Tibial artery (tissue), 4 donors: ENCODE measurements around the gene HSPH1.

ENCODE experiments used
- DNase-seq, 2 donors: peaks; one replicate each; pipeline ENCODE4 v3.0.0-alpha.2; 2019
- H3K27ac ChIP-seq, 2 donors: fragments of 200-600 bp; sonication (generic) in 1 of 2; 1 replicate in 1 of 2; 2 replicates in 1 of 2; pipeline ENCODE4 v1.5.1; 2018 to 2019; ENCODE audit warnings: mild to moderate bottlenecking in 1 of 2
- H3K27me3 ChIP-seq, 2 donors: fragments of 200-600 bp; sonication (generic) in 1 of 2; one replicate each; pipeline versions ENCODE4 v1.5.1 to v1.6.0; 2016 to 2019
- H3K36me3 ChIP-seq, 3 donors: fragments of 200-600 bp; sonication (generic) in 2 of 3; one replicate each; pipeline ENCODE4 v1.5.1; 2016 to 2019; ENCODE audit warnings: mild to moderate bottlenecking in 2 of 3
- H3K4me1 ChIP-seq, 4 donors: fragments of 200-600 bp; sonication (generic) in 2 of 4; 1 replicate in 3 of 4; 2 replicates in 1 of 4; pipeline ENCODE4 v1.5.1; 2016 to 2019
- H3K4me3 ChIP-seq, 2 donors: fragments of 200-600 bp; sonication (generic) in 1 of 2; 1 replicate in 1 of 2; 2 replicates in 1 of 2; pipeline ENCODE4 v1.5.1; 2018 to 2019; ENCODE audit warnings: mild to moderate bottlenecking in 2 of 2
- H3K9me3 ChIP-seq, 3 donors: fragments of 200-600 bp; sonication (generic) in 1 of 3; one replicate each; pipeline ENCODE4 v1.5.1; 2016 to 2019
- CTCF ChIP-seq, 2 experiments: fragments of 200-600 bp in 1 of 2; fragments of 450-650 bp in 1 of 2; IDR thresholded peaks; one replicate each; pipeline ENCODE4 v1.5.1; 2017 to 2019; ENCODE audit warnings: antibody characterized with exemption in 2 of 2, mild to moderate bottlenecking in 1 of 2, moderate library complexity in 1 of 2
- intact Hi-C: fragments of 100-400 bp; cut with DNase I; formaldehyde crosslinking; loops from one replicate; pipeline ENCODE4 v1.15.0; 2023; ENCODE audit warnings: low total_unique reads

Gene HSPH1

DNA sequence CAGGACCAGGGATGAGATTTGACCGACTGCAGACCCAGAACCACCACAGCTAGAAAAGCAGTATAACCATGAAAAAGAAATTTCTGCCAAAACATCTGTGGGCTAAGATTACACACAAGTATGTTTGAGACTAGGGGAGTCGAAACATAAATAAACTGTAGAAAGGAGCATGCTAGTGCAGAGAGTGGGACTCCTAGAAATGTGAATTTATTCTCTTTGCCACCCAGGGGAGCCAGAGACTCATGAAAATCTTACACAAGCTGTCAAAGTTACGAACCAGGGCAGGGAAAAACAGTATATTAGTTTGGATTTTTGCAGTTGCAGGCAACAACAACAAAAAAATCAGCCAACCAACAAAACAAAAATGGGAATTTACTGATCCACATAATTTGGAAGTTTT is 12.3 kb upstream of the HSPH1 start:
- Histone ChIP-seq H3K4me3 (no peak overlapping the region), H3K27me3 (no peaks in the 10 kb centered on the region), H3K36me3 (no peaks in the 10 kb centered on the region), H3K9me3 (no peaks in the 10 kb centered on the region), H3K27ac (no peak overlapping the region), H3K4me1 (no peaks in the 10 kb centered on the region)
- TF ChIP-seq CTCF (IDR thresholded peaks at IDR 0.05): no peak
- intact Hi-C loops: no loop called here
- DNase-seq: no peak

- no peaks in the 10 kb centered on the region for H3K4me1 ChIP-seq
- no peaks in the 10 kb centered on the region for H3K36me3 ChIP-seq
- TF ChIP-seq CTCF (IDR thresholded peaks at IDR 0.05): no peak
- no peaks in the 10 kb centered on the region for H3K27me3 ChIP-seq
- no peak overlapping the region for H3K27ac ChIP-seq
- DNase-seq: no peak
- H3K9me3 ChIP-seq: no peaks in the 10 kb centered on the region
- H3K4me3 ChIP-seq: no peak overlapping the region
- intact Hi-C loops: no loop called here
These were observed 10.8 kb upstream of the HSPH1 start for GRCh38 chr13:31172535-31172934.

- no peak for TF ChIP-seq CTCF (IDR thresholded peaks at IDR 0.05)
- no peaks in the 10 kb centered on the region for H3K27me3 ChIP-seq
- H3K27ac ChIP-seq: no peak overlapping the region
- no peaks in the 10 kb centered on the region for H3K36me3 ChIP-seq
- intact Hi-C loops: no loop called here
- H3K4me3 ChIP-seq: no peak overlapping the region
- no peaks in the 10 kb centered on the region for H3K4me1 ChIP-seq
- no peaks in the 10 kb centered on the region for H3K9me3 ChIP-seq
- no peak for DNase-seq
These were observed 10.3 kb upstream of the HSPH1 start for GRCh38 chr13:31172001-31172400.

- Histone ChIP-seq H3K9me3 (no peaks in the 10 kb centered on the region), H3K36me3 (no peaks in the 10 kb centered on the region), H3K27me3 (no peaks in the 10 kb centered on the region), H3K4me3 (no peak overlapping the region), H3K27ac (no peak overlapping the region), H3K4me1 (no peaks in the 10 kb centered on the region)
- intact Hi-C loops: no loop called here
- no peak for TF ChIP-seq CTCF (IDR thresholded peaks at IDR 0.05)
- no peak for DNase-seq
These were observed 7.0 kb upstream of the HSPH1 start for GRCh38 chr13:31168736-31169135.

DNA sequence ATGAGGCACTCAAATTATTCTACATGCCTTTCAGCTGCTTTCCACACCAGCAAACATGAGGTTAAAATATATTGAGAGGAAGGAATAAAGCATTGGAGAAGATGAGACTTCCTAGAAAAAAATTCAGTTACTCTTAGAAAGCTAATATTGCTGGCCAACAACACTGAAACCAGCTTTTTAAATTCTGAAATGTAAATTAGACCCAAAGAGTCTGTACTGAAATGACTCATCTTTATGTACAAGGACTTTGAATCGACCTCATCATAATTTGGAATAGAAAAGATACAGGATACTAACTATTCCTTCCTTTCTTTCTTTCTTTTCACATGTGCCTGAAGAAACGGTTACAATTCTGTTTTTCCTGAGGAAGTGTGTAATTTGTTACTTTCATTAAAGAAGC is 6.5 kb upstream of the HSPH1 start:
- DNase-seq: no peak
- no peak for TF ChIP-seq CTCF (IDR thresholded peaks at IDR 0.05)
- intact Hi-C loops: no loop called here
- no peaks in the 10 kb centered on the region for H3K27me3 ChIP-seq
- H3K27ac ChIP-seq: no peak overlapping the region
- peaks cover 0 to 3% (median 0%) of the 10 kb centered on the region in 4 donors for H3K4me1 ChIP-seq
- no peaks in the 10 kb centered on the region for H3K36me3 ChIP-seq
- no peak overlapping the region for H3K4me3 ChIP-seq
- H3K9me3 ChIP-seq: no peaks in the 10 kb centered on the region

- TF ChIP-seq CTCF (IDR thresholded peaks at IDR 0.05): no peak
- H3K27ac ChIP-seq: no peak overlapping the region
- H3K4me3 ChIP-seq: no peak overlapping the region
- H3K27me3 ChIP-seq: no peaks in the 10 kb centered on the region
- intact Hi-C loops: no loop called here
- peaks cover 0 to 5% (median 2%) of the 10 kb centered on the region in 4 donors for H3K4me1 ChIP-seq
- DNase-seq: no peak
- no peaks in the 10 kb centered on the region for H3K9me3 ChIP-seq
- H3K36me3 ChIP-seq: no peaks in the 10 kb centered on the region
These were observed 5.8 kb upstream of the HSPH1 start for GRCh38 chr13:31167490-31167889.
